ENCODE measurements around the gene MT1G. TPM values are rescaled to one million over a fixed set of nuclear protein-coding genes. Genes with fewer than 3 reads are reported as not detected.

MT1G gene
- polyA plus RNA-seq, 1 donor (not counting 4 experiments of a cell fraction or from before 2014, with no cell fraction given): 9.8 TPM

DNA sequence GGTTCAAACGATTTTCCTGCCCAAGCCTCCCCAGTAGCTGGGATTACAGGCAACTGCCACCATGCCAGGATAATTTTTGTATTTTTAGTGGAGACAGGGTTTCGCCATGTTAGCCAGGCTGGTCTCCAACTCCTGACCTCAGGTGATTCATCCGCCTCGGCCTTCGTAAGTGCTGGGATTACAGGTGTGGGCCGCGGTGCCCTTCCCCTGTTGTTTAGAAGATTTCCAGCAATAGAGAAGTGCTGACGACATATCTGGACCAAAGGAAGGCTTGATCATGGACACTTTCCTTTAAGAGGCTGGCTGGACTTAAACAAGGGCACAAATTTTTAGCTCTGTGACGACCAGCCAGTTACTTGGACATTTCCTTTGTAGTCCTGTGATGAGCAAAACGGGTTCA lies 36.7 kb downstream of the MT1G start:
- Histone ChIP-seq H4K20me1 (ENCODE audit: control insufficient read depth, extremely low read depth, insufficient read depth, low read length) (peaks cover 3% of the 10 kb centered on the region), H3K79me2 (ENCODE audit: control insufficient read depth, insufficient read depth, low read length) (peaks cover 4% of the 10 kb centered on the region), H3K4me2 (ENCODE audit: control insufficient read depth, extremely low read depth, insufficient read depth, low read depth, low read length) (no peak overlapping the region), H3K27ac (ENCODE audit: control insufficient read depth, insufficient read depth, low read length) (no peak overlapping the region), H2AFZ (ENCODE audit: control insufficient read depth, low read length) (no peak overlapping the region), H3K9me1 (ENCODE audit: control insufficient read depth, extremely low read depth, insufficient read depth, low read length) (no peaks in the 10 kb centered on the region), H3K9ac (ENCODE audit: control insufficient read depth, extremely low read depth, insufficient read depth, low read length) (no peak overlapping the region), H3K27me3 (ENCODE audit: control insufficient read depth, extremely low read depth, insufficient read depth, low read length) (peaks cover 35% of the 10 kb centered on the region), H3K36me3 (ENCODE audit: control insufficient read depth in 2 of 2, extremely low read depth in 1 of 2, insufficient read depth in 2 of 2, low read length in 2 of 2) (no peaks in the 10 kb centered on the region), H3K9me3 (ENCODE audit: control insufficient read depth, low read depth, low read length) (no peaks in the 10 kb centered on the region), H3K4me3 (ENCODE audit: control insufficient read depth in 2 of 3, extremely low read depth in 1 of 3, insufficient read depth in 2 of 3, low read depth in 1 of 3, low read length in 3 of 3) (no peak overlapping the region), H3K4me1 (ENCODE audit: control insufficient read depth, extremely low read depth, insufficient read depth, low read length) (peaks cover 10% of the 10 kb centered on the region)
- dilution Hi-C loops (cut with MboI; ENCODE audit: extremely low pct_ligation_motif_present, low sequenced_read_pairs): no loop called here
- FAIRE-seq: no peak
- TF ChIP-seq EZH2 (IDR thresholded peaks at IDR 0.05; ENCODE audit: low read length): no peak
- TF ChIP-seq, protein P1, sequence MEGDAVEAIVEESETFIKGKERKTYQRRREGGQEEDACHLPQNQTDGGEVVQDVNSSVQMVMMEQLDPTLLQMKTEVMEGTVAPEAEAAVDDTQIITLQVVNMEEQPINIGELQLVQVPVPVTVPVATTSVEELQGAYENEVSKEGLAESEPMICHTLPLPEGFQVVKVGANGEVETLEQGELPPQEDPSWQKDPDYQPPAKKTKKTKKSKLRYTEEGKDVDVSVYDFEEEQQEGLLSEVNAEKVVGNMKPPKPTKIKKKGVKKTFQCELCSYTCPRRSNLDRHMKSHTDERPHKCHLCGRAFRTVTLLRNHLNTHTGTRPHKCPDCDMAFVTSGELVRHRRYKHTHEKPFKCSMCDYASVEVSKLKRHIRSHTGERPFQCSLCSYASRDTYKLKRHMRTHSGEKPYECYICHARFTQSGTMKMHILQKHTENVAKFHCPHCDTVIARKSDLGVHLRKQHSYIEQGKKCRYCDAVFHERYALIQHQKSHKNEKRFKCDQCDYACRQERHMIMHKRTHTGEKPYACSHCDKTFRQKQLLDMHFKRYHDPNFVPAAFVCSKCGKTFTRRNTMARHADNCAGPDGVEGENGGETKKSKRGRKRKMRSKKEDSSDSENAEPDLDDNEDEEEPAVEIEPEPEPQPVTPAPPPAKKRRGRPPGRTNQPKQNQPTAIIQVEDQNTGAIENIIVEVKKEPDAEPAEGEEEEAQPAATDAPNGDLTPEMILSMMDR (optimal IDR thresholded peaks at IDR 0.05 in 1 of 3, IDR thresholded peaks at IDR 0.05 in 1 of 3, conservative IDR thresholded peaks at IDR 0.05 in 1 of 3; ENCODE audit: extremely low read depth in 1 of 3, insufficient read depth in 2 of 3, low read length in 3 of 3): no peak
- DNase-seq (ENCODE audit: low read depth, low spot score): no peak

DNA sequence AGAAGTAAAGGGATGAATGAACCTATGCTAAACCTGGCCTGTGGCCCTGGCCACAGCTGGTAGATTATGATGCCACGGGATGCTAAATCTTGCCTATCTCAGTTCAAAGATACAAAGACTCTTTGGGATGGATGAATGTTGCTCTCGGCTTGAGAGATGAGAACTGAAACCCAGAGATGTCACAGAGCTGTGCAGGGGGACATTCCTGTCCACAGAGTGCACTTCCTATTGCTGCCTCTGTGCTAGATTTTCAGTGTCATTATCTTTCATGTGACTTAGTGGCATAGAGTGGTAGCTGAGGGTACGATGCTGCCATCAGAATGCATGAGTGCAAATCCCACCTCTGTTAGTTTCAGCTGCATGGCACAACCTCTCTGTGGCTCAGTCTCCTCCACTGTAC lies 37.7 kb downstream of the MT1G start:
- peaks cover 25% of the 10 kb centered on the region for H3K27me3 ChIP-seq (ENCODE audit: control insufficient read depth, extremely low read depth, insufficient read depth, low read length)
- H3K36me3 ChIP-seq (ENCODE audit: control insufficient read depth in 2 of 2, extremely low read depth in 1 of 2, insufficient read depth in 2 of 2, low read length in 2 of 2): no peaks in the 10 kb centered on the region
- peaks cover 9% of the 10 kb centered on the region for H3K79me2 ChIP-seq (ENCODE audit: control insufficient read depth, insufficient read depth, low read length)
- H3K9me3 ChIP-seq (ENCODE audit: control insufficient read depth, low read depth, low read length): no peaks in the 10 kb centered on the region
- dilution Hi-C loops (cut with MboI; ENCODE audit: extremely low pct_ligation_motif_present, low sequenced_read_pairs): no loop called here
- H4K20me1 ChIP-seq (ENCODE audit: control insufficient read depth, extremely low read depth, insufficient read depth, low read length): peaks cover 3% of the 10 kb centered on the region
- no peak for FAIRE-seq
- DNase-seq (ENCODE audit: low read depth, low spot score): no peak
- H3K9me1 ChIP-seq (ENCODE audit: control insufficient read depth, extremely low read depth, insufficient read depth, low read length): no peaks in the 10 kb centered on the region
- peaks cover 10% of the 10 kb centered on the region for H3K4me1 ChIP-seq (ENCODE audit: control insufficient read depth, extremely low read depth, insufficient read depth, low read length)
- H3K9ac ChIP-seq (ENCODE audit: control insufficient read depth, extremely low read depth, insufficient read depth, low read length): no peak overlapping the region
- H3K27ac ChIP-seq (ENCODE audit: control insufficient read depth, insufficient read depth, low read length): no peak overlapping the region
- H3K4me2 ChIP-seq (ENCODE audit: control insufficient read depth, extremely low read depth, insufficient read depth, low read depth, low read length): no peak overlapping the region
- no peak overlapping the region for H2AFZ ChIP-seq (ENCODE audit: control insufficient read depth, low read length)
- no peak for TF ChIP-seq EZH2 (IDR thresholded peaks at IDR 0.05; ENCODE audit: low read length)
- TF ChIP-seq, protein P1 (optimal IDR thresholded peaks at IDR 0.05 in 1 of 3, IDR thresholded peaks at IDR 0.05 in 1 of 3, conservative IDR thresholded peaks at IDR 0.05 in 1 of 3; ENCODE audit: extremely low read depth in 1 of 3, insufficient read depth in 2 of 3, low read length in 3 of 3): no peak
- H3K4me3 ChIP-seq (ENCODE audit: control insufficient read depth in 2 of 3, extremely low read depth in 1 of 3, insufficient read depth in 2 of 3, low read depth in 1 of 3, low read length in 3 of 3): no peak overlapping the region
